NK-92 (cell line): Measurements from ENCODE around the gene LRRTM3.

ENCODE experiments used
- DNase-seq: peaks from one replicate; lab custom pipeline; 2025; ENCODE audit not compliant: unreplicated experiment; lab: John Stamatoyannopoulos, UW

LRRTM3 gene

GRCh38 chr10:67114945-67115344, 189.1 kb downstream of the LRRTM3 start:
- no peak for DNase-seq

GRCh38 chr10:67115972-67116371, 190.1 kb downstream of the LRRTM3 start:
- no peak for DNase-seq

GRCh38 chr10:67119651-67120050, 193.8 kb downstream of the LRRTM3 start:
- no peak for DNase-seq

- DNase-seq: no peak
Measured at GRCh38 chr10:67127441-67127840, 201.6 kb downstream of the LRRTM3 start.

GRCh38 chr10:67140641-67141040, 214.8 kb downstream of the LRRTM3 start:
- DNase-seq: no peak

GRCh38 chr10:67141300-67141699, 215.5 kb downstream of the LRRTM3 start:
- DNase-seq: no peak

GRCh38 chr10:67144530-67144929, 218.7 kb downstream of the LRRTM3 start:
- no peak for DNase-seq
